Testis (tissue), 2 donors: ENCODE results near the gene ATP8A1.

Source experiments
- POLR2A ChIP-seq: fragments of 450-650 bp; IDR thresholded peaks from one replicate; pipeline ENCODE4 v1.6.1; 2017; ENCODE audit warnings: antibody characterized with exemption, mild to moderate bottlenecking, moderate library complexity
- TF ChIP-seq, protein P1 (sequence below), 3 experiments: fragments of 450-650 bp in 2 of 3; fragments of 200-600 bp in 1 of 3; sonication (generic) in 1 of 3; IDR thresholded peaks; one replicate each; pipeline ENCODE4 v1.5.1; 2016 to 2019; ENCODE audit warnings: antibody characterized with exemption in 3 of 3, mild to moderate bottlenecking in 2 of 3, moderate library complexity in 1 of 3

DNA sequence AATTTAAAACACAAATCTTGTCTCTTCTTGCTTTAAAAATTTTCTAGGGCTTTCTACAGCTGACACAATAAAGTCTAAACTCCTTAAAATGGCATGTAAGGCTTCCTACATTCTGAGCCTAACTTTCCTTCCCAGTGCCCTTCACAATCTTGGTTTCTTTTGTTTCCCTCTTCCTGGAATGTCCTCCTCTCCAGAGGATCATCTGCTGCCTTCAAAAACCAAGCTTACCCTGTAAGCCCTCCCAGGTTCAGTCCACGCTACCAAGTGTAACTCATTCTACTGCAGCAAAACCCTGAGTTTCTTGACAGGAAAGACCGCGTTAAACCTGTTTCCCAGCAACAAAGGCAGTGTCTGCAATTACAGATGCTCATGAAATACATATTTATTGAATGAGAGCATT is 168.4 kb downstream of the ATP8A1 start:
- TF ChIP-seq, protein P1, sequence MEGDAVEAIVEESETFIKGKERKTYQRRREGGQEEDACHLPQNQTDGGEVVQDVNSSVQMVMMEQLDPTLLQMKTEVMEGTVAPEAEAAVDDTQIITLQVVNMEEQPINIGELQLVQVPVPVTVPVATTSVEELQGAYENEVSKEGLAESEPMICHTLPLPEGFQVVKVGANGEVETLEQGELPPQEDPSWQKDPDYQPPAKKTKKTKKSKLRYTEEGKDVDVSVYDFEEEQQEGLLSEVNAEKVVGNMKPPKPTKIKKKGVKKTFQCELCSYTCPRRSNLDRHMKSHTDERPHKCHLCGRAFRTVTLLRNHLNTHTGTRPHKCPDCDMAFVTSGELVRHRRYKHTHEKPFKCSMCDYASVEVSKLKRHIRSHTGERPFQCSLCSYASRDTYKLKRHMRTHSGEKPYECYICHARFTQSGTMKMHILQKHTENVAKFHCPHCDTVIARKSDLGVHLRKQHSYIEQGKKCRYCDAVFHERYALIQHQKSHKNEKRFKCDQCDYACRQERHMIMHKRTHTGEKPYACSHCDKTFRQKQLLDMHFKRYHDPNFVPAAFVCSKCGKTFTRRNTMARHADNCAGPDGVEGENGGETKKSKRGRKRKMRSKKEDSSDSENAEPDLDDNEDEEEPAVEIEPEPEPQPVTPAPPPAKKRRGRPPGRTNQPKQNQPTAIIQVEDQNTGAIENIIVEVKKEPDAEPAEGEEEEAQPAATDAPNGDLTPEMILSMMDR (IDR thresholded peaks at IDR 0.05): no peak
- TF ChIP-seq POLR2A: no peak
